GM13977 (cell line): ENCODE data around the gene FCN1.
"Not testable (repeated sequence)": the region's sequence is repeated elsewhere in the genome, so short reads cannot be mapped to it uniquely, and the experiment has no call there.

Source experiments
- DNase-seq: peaks from one replicate; pipeline ENCODE4 v3.0.0; 2012; ENCODE audit warnings: low spot score
- CTCF ChIP-seq: IDR thresholded peaks from 2 replicates; pipeline ENCODE4 v1.5.1; 2012; ENCODE audit warnings: mild to moderate bottlenecking, control low read depth; ENCODE audit not compliant: insufficient read depth; ENCODE audit errors: extremely low read depth, missing control alignments
- in situ Hi-C: fragments of 300-500 bp; cut with MboI; formaldehyde crosslinking; loops from one replicate; pipeline ENCODE4 v1.12.0; 2022; ENCODE audit warnings: low sequenced_read_pairs, low pct_unique_long_range_greater_than_20kb, mixed read lengths, inconsistent platforms; ENCODE audit not compliant: unreplicated experiment

The FCN1 gene

DNA sequence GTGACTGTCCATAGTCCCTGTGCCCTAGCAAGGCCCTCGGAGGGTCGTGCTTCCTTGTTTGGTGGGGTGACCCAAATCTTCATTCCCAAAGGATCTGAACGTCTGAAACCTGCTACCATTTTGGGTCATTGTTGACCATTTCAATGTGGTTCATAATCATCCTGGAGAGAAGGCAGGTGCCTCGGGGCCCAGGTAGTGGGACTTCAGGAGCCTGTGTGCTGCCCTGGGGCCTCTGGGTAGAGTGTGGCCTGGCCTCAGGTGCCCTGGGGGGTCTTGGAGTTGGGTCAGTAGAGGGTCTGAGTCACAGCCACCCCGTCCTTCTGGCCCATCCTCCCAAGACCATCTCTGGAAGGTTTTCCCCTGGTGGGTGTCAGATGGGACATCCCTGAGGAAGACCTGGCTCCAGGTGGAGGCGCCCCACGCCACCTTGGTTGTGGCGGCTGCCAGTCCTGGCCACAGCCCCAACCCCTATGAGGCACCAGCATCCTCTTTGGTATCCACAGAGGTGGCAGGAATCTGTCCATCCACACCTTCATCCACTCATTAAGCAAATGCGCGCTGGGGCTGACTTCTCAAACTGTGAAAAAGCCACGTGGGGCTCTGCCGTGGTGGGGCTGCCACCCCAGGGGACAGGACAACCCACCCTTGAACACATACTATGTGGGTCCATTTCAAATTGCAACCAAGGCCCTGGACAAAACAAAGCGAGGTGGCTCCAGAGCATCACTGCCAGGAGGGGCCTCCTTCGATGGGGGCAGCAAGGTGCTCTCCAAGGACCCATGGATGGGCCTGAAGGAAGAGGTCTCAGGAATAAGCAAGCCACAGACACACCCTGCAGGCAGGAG lies 41.6 kb upstream of the FCN1 start:
- DNase-seq: no peak
- TF ChIP-seq CTCF: no peak
- in situ Hi-C loops: no loop called here

GRCh38 chr9:134957945-134958227 lies 40.2 kb upstream of the FCN1 start:
- TF ChIP-seq CTCF: no peak
- in situ Hi-C loops: no loop called here
- DNase-seq: no peak

DNA sequence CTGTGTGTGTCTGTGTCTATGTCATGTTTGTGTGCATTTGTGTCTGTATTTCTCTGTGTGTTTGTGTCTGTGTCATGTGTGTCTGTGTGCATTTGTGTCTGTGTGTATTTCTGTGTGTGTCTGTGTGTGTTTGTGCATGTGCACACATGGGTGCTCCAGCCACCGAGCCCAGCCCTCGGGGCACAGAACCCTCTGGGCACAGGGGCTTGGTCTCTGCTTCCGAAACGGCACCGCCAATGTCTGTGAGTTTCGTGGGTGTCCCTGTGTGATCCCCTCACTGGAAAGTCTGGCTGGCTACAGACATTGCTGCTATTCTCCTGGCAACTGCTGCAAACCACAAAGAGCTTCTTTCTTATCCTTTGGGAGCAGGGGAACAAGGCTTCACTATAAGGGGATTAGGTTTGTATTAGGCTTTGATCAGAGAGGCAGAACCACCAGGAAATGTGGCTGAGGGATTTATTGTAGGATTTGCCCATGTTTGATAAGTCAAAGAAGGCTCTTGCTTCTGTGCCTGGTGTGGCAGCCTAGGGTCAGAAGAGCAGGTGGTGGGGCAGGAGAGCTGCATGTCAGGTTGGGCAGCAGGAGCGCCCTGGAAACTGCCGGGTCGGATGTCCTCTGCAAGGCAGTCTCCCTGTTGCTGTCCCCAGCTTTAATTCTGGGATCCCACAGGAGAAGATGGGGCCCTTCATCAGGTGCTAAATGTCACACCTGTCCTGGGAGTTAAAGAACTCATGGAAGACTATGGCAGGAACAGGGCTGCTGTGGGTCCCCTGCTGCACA lies 39.6 kb upstream of the FCN1 start:
- no peak for TF ChIP-seq CTCF
- in situ Hi-C loops: no loop called here
- DNase-seq: no peak

GRCh38 chr9:134956387-134956786 lies 38.7 kb upstream of the FCN1 start:
- DNase-seq, in situ Hi-C loops: not testable (repeated sequence)

- in situ Hi-C loops: no loop called here
- DNase-seq: no peak
- TF ChIP-seq CTCF: no peak
These were observed 38.1 kb upstream of the FCN1 start for GRCh38 chr9:134955801-134956200.

- no peak for DNase-seq
- no peak for TF ChIP-seq CTCF
- in situ Hi-C loops: no loop called here
These were observed 37.4 kb upstream of the FCN1 start for GRCh38 chr9:134955156-134955555.

DNA sequence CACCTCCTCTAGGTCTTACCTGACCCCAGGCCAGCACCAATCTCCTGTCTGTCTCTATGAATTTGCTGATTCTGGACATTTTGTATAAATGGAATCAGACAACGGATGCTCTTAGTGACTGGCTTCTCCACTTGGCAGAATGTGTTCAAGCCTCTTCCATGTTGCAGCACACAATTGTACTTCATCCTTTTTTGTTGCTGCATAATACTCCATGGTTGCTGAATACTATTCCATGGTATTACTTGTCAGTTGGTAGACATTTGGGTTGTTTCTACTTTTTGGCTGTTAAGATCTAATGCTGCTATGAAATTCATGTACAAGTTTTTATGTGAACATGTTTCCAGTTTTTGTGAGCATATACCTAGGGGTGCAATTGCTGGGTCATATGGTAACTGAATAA lies 34.3 kb upstream of the FCN1 start:
- no peak for TF ChIP-seq CTCF
- DNase-seq: no peak
- in situ Hi-C loops: no loop called here
